SU-DHL-6 (cell line): ENCODE measurements around the gene PKD1L1.

Source experiments
- EZH2phosphoT487 ChIP-seq: fragments of 200-600 bp; sonication (generic), shearing (Covaris generic); conservative IDR thresholded peaks from 2 replicates; pipeline ENCODE4 v1.6.1; 2018; ENCODE audit warnings: mild to moderate bottlenecking, antibody characterized with exemption, low read length, moderate library complexity, mixed read lengths
- TF ChIP-seq, protein P1 (sequence below): fragments of 200-600 bp; sonication (generic); IDR thresholded peaks from one replicate; pipeline ENCODE4 v1.5.1; 2017; ENCODE audit warnings: antibody characterized with exemption, mild to moderate bottlenecking, low read length, moderate library complexity; ENCODE audit not compliant: insufficient read depth, poor library complexity, severe bottlenecking

DNA sequence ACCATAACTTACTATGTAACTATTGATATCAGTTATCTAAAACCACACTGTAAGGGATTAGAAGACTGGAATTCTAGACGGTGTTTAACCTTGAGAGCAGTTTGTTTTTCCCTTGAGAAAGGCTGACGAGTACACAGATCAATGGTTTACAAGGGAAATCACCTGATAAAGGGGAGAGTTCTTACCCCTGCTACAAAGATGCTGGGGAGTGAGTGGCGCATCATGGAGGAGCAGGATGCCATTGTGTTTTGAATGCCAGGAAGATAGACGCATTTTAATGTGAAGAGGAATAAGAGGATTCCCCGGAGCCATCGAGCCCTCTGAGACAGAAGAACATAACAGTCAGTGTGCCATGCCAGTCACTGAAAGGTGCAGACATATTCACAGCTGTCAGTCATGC lies 145.2 kb downstream of the PKD1L1 start:
- TF ChIP-seq, protein P1, sequence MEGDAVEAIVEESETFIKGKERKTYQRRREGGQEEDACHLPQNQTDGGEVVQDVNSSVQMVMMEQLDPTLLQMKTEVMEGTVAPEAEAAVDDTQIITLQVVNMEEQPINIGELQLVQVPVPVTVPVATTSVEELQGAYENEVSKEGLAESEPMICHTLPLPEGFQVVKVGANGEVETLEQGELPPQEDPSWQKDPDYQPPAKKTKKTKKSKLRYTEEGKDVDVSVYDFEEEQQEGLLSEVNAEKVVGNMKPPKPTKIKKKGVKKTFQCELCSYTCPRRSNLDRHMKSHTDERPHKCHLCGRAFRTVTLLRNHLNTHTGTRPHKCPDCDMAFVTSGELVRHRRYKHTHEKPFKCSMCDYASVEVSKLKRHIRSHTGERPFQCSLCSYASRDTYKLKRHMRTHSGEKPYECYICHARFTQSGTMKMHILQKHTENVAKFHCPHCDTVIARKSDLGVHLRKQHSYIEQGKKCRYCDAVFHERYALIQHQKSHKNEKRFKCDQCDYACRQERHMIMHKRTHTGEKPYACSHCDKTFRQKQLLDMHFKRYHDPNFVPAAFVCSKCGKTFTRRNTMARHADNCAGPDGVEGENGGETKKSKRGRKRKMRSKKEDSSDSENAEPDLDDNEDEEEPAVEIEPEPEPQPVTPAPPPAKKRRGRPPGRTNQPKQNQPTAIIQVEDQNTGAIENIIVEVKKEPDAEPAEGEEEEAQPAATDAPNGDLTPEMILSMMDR, result no peak
- TF ChIP-seq EZH2phosphoT487, result no peak
